Gastrocnemius medialis (tissue), 4 donors: ENCODE measurements around the gene IL1B. TPM values are rescaled to one million over a fixed set of nuclear protein-coding genes. Genes with fewer than 3 reads are reported as not detected.

Source experiments
- ATAC-seq, 2 donors: fragments of 150-250 bp; one replicate each; pipeline ENCODE4 v1.9.1; 2016
- DNase-seq, 2 donors: peaks; one replicate each; pipeline ENCODE4 v3.0.0-alpha.2; 2019
- H3K27ac ChIP-seq, 4 donors: fragments of 200-600 bp; sonication (generic); 1 replicate in 1 of 4; 2 replicates in 3 of 4; pipeline ENCODE4 v1.5.1; 2016 to 2018; ENCODE audit warnings: mild to moderate bottlenecking in 2 of 4, moderate library complexity in 1 of 4
- H3K27me3 ChIP-seq, 3 donors: fragments of 200-600 bp; sonication (generic) in 2 of 3; 1 replicate in 1 of 3; 2 replicates in 2 of 3; pipeline versions ENCODE4 v1.5.1 to v1.6.0; 2016 to 2019; ENCODE audit warnings: mild to moderate bottlenecking in 1 of 3, moderate library complexity in 1 of 3
- H3K36me3 ChIP-seq, 2 donors: fragments of 200-600 bp; sonication (generic) in 1 of 2; one replicate each; pipeline ENCODE4 v1.5.1; 2017 to 2018
- H3K4me1 ChIP-seq, 2 donors: fragments of 200-600 bp; sonication (generic) in 1 of 2; one replicate each; pipeline ENCODE4 v1.5.1; 2016 to 2017; ENCODE audit warnings: mild to moderate bottlenecking in 2 of 2
- H3K4me3 ChIP-seq, 4 donors: fragments of 200-600 bp; sonication (generic) in 3 of 4; 1 replicate in 1 of 4; 2 replicates in 3 of 4; pipeline ENCODE4 v1.5.1; 2016 to 2019; ENCODE audit warnings: mild to moderate bottlenecking in 2 of 4
- H3K9me3 ChIP-seq, 3 donors: fragments of 200-600 bp; sonication (generic) in 2 of 3; 1 replicate in 1 of 3; 2 replicates in 2 of 3; pipeline ENCODE4 v1.5.1; 2016 to 2019
- POLR2A ChIP-seq, 2 donors: fragments of 450-650 bp; IDR thresholded peaks; one replicate each; pipeline ENCODE4 v1.6.1; 2017; ENCODE audit warnings: antibody characterized with exemption in 2 of 2, mild to moderate bottlenecking in 2 of 2, moderate library complexity in 2 of 2
- in situ Hi-C, 4 donors: fragments of 200-750 bp; cut with MboI; loops; one replicate each; pipeline versions ENCODE4 v1.15.0 to v1.8.0; 2017; ENCODE audit warnings: low sequenced_read_pairs in 4 of 4
- intact Hi-C: fragments of 100-400 bp; cut with DNase I; formaldehyde crosslinking; loops from one replicate; pipeline ENCODE4 v1.15.1; 2023; ENCODE audit warnings: low total_unique reads
- total RNA-seq, 4 donors: library from RNA; depleted of rRNA; stranded (reverse); fragments of >200 nt; gene quantifications; one replicate each; pipeline versions ENCODE4 v1.1.0 to v1.2.3, GENCODE V29; 2016
- TF ChIP-seq, protein P1 (sequence below), 5 experiments: fragments of 450-650 bp in 3 of 5; fragments of 200-600 bp in 2 of 5; sonication (generic) in 2 of 5; IDR thresholded peaks in 4 of 5; conservative IDR thresholded peaks in 1 of 5; 1 replicate in 4 of 5; 2 replicates in 1 of 5; pipeline ENCODE4 v1.5.1; 2016 to 2019; ENCODE audit warnings: antibody characterized with exemption in 5 of 5, mild to moderate bottlenecking in 3 of 5, moderate library complexity in 3 of 5

IL1B gene
- total RNA-seq, 4 donors from 2014 or later = not detected

GRCh38 chr2:112828251-112828691 is 8.3 kb downstream of the IL1B start:
- intact Hi-C loops (no loop called here), in situ Hi-C loops (no loop called here)
- no peak for TF ChIP-seq POLR2A (IDR thresholded peaks at IDR 0.05)
- TF ChIP-seq, protein P1, sequence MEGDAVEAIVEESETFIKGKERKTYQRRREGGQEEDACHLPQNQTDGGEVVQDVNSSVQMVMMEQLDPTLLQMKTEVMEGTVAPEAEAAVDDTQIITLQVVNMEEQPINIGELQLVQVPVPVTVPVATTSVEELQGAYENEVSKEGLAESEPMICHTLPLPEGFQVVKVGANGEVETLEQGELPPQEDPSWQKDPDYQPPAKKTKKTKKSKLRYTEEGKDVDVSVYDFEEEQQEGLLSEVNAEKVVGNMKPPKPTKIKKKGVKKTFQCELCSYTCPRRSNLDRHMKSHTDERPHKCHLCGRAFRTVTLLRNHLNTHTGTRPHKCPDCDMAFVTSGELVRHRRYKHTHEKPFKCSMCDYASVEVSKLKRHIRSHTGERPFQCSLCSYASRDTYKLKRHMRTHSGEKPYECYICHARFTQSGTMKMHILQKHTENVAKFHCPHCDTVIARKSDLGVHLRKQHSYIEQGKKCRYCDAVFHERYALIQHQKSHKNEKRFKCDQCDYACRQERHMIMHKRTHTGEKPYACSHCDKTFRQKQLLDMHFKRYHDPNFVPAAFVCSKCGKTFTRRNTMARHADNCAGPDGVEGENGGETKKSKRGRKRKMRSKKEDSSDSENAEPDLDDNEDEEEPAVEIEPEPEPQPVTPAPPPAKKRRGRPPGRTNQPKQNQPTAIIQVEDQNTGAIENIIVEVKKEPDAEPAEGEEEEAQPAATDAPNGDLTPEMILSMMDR (IDR thresholded peaks at IDR 0.05 in 4 of 5, conservative IDR thresholded peaks at IDR 0.05 in 1 of 5) = no peak
- no peak for ATAC-seq
- DNase-seq = no peak
- H3K36me3 ChIP-seq = no peaks in the 10 kb centered on the region
- H3K9me3 ChIP-seq = no peaks in the 10 kb centered on the region
- no peak overlapping the region for H3K4me3 ChIP-seq
- H3K27me3 ChIP-seq = no peaks in the 10 kb centered on the region
- H3K4me1 ChIP-seq = no peaks in the 10 kb centered on the region
- no peak overlapping the region for H3K27ac ChIP-seq

- ATAC-seq = no peak
- in situ Hi-C loops = no loop called here
- intact Hi-C loops = no loop called here
Measured at GRCh38 chr2:112827604-112828185, 8.9 kb downstream of the IL1B start.

DNA sequence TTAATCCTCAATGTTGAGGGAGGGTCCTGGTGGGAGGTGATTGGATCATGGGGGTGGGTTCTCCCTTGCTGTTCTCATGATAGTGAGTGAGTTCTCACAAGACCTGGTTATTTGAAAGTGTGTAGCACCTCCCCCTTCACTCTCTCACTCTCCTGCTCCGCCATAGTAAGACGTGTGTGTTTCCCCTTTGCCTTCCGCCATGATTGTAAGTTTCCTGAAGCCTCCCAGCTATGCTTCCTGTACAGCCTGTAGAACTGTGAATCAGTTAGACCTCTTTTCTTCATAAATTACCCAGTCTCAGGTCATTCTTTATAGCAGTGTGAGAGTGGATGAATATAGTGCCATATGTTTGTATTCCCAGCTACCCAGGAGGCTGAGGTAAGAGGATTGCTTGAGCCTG is 9.6 kb downstream of the IL1B start:
- in situ Hi-C loops = no loop called here
- Histone ChIP-seq H3K36me3 (no peaks in the 10 kb centered on the region), H3K27ac (no peak overlapping the region), H3K27me3 (no peaks in the 10 kb centered on the region), H3K4me3 (no peak overlapping the region), H3K4me1 (no peaks in the 10 kb centered on the region), H3K9me3 (no peaks in the 10 kb centered on the region)
- no peak for TF ChIP-seq POLR2A (IDR thresholded peaks at IDR 0.05)
- TF ChIP-seq, protein P1 (IDR thresholded peaks at IDR 0.05 in 4 of 5, conservative IDR thresholded peaks at IDR 0.05 in 1 of 5) = no peak
- intact Hi-C loops = no loop called here
- DNase-seq (no peak), ATAC-seq (no peak)

More at GRCh38 chr2:112827604-112828185, 8.9 kb downstream of the IL1B start:
- no peak overlapping the region for H3K27ac ChIP-seq
- TF ChIP-seq, protein P1 (IDR thresholded peaks at IDR 0.05 in 4 of 5, conservative IDR thresholded peaks at IDR 0.05 in 1 of 5) = no peak
- TF ChIP-seq POLR2A (IDR thresholded peaks at IDR 0.05) = no peak
- no peaks in the 10 kb centered on the region for H3K9me3 ChIP-seq
- H3K4me1 ChIP-seq = no peaks in the 10 kb centered on the region
- no peaks in the 10 kb centered on the region for H3K36me3 ChIP-seq
- no peak for DNase-seq
- no peak overlapping the region for H3K4me3 ChIP-seq
- no peaks in the 10 kb centered on the region for H3K27me3 ChIP-seq

GRCh38 chr2:112825706-112826105 is 10.9 kb downstream of the IL1B start:
- in situ Hi-C loops (no loop called here), intact Hi-C loops (no loop called here)
- H3K27ac ChIP-seq = no peak overlapping the region
- no peak for ATAC-seq
- H3K36me3 ChIP-seq = no peaks in the 10 kb centered on the region
- no peak overlapping the region for H3K4me3 ChIP-seq
- no peaks in the 10 kb centered on the region for H3K4me1 ChIP-seq
- H3K27me3 ChIP-seq = no peaks in the 10 kb centered on the region
- TF ChIP-seq, protein P1 (IDR thresholded peaks at IDR 0.05 in 4 of 5, conservative IDR thresholded peaks at IDR 0.05 in 1 of 5) = no peak
- no peak for TF ChIP-seq POLR2A (IDR thresholded peaks at IDR 0.05)
- no peaks in the 10 kb centered on the region for H3K9me3 ChIP-seq
- no peak for DNase-seq

GRCh38 chr2:112824694-112825085 is 11.9 kb downstream of the IL1B start:
- no peaks in the 10 kb centered on the region for H3K9me3 ChIP-seq
- no peak for ATAC-seq
- TF ChIP-seq POLR2A (IDR thresholded peaks at IDR 0.05) = no peak
- TF ChIP-seq, protein P1 (IDR thresholded peaks at IDR 0.05 in 4 of 5, conservative IDR thresholded peaks at IDR 0.05 in 1 of 5) = no peak
- in situ Hi-C loops = no loop called here
- H3K27me3 ChIP-seq = no peaks in the 10 kb centered on the region
- H3K36me3 ChIP-seq = no peaks in the 10 kb centered on the region
- no peak for DNase-seq
- no peak overlapping the region for H3K4me3 ChIP-seq
- H3K27ac ChIP-seq = no peak overlapping the region
- intact Hi-C loops = no loop called here
- H3K4me1 ChIP-seq = no peaks in the 10 kb centered on the region
